ENCODE measurements around the gene ATMIN.
A peak's percentile ranks its signal among the peaks of the same experiment; 100 is the strongest.

ATMIN gene

GRCh38 chr16:81005610-81006161, 30.0 kb upstream of the ATMIN start:
- no peak for ATAC-seq (ENCODE audit: low read depth)
- Histone ChIP-seq H3K9me3 (ENCODE audit: severe bottlenecking) (no peaks in the 10 kb centered on the region), H3K27ac (ENCODE audit: poor library complexity, severe bottlenecking) (peak overlapping the region; percentile 74), H3K4me3 (ENCODE audit: severe bottlenecking) (peak overlapping the region; percentile 84), H3K4me1 (ENCODE audit: insufficient read depth, poor library complexity, severe bottlenecking) (peaks cover 15% of the 10 kb centered on the region), H3K27me3 (ENCODE audit: insufficient read depth, poor library complexity, severe bottlenecking) (no peaks in the 10 kb centered on the region), H3K36me3 (ENCODE audit: low read depth) (peaks cover 16% of the 10 kb centered on the region)
- TF ChIP-seq, protein P1, sequence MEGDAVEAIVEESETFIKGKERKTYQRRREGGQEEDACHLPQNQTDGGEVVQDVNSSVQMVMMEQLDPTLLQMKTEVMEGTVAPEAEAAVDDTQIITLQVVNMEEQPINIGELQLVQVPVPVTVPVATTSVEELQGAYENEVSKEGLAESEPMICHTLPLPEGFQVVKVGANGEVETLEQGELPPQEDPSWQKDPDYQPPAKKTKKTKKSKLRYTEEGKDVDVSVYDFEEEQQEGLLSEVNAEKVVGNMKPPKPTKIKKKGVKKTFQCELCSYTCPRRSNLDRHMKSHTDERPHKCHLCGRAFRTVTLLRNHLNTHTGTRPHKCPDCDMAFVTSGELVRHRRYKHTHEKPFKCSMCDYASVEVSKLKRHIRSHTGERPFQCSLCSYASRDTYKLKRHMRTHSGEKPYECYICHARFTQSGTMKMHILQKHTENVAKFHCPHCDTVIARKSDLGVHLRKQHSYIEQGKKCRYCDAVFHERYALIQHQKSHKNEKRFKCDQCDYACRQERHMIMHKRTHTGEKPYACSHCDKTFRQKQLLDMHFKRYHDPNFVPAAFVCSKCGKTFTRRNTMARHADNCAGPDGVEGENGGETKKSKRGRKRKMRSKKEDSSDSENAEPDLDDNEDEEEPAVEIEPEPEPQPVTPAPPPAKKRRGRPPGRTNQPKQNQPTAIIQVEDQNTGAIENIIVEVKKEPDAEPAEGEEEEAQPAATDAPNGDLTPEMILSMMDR (IDR thresholded peaks at IDR 0.05; ENCODE audit: poor library complexity, severe bottlenecking): no peak
- no peak for DNase-seq (ENCODE audit: low spot score)

GRCh38 chr16:81006211-81006812, 29.3 kb upstream of the ATMIN start:
- ATAC-seq (ENCODE audit: low read depth) (peak; percentile 47), DNase-seq (ENCODE audit: low spot score) (peak; percentile 73)
- Histone ChIP-seq H3K36me3 (ENCODE audit: low read depth) (peaks cover 12% of the 10 kb centered on the region), H3K27me3 (ENCODE audit: insufficient read depth, poor library complexity, severe bottlenecking) (no peaks in the 10 kb centered on the region), H3K27ac (ENCODE audit: poor library complexity, severe bottlenecking) (peak overlapping the region; percentile 74), H3K4me3 (ENCODE audit: severe bottlenecking) (peak overlapping the region; percentile 84), H3K4me1 (ENCODE audit: insufficient read depth, poor library complexity, severe bottlenecking) (peaks cover 15% of the 10 kb centered on the region), H3K9me3 (ENCODE audit: severe bottlenecking) (no peaks in the 10 kb centered on the region)
- TF ChIP-seq, protein P1 (IDR thresholded peaks at IDR 0.05; ENCODE audit: poor library complexity, severe bottlenecking): no peak

- H3K36me3 ChIP-seq (ENCODE audit: low read depth): peaks cover 19% of the 10 kb centered on the region
- peak; percentile 89 for ATAC-seq (ENCODE audit: low read depth)
Measured at GRCh38 chr16:81006813-81007695, 28.6 kb upstream of the ATMIN start, which contains the start of the genes CENPN and CMC2. Gene CENPN, plus strand, starts transcription at chr16:81007214. Its CDS starts 4,726 bp downstream, at chr16:81011940. Gene CMC2, minus strand, starts transcription at chr16:81006885. Its CDS starts 9,491 bp downstream, at chr16:80997394.

DNA sequence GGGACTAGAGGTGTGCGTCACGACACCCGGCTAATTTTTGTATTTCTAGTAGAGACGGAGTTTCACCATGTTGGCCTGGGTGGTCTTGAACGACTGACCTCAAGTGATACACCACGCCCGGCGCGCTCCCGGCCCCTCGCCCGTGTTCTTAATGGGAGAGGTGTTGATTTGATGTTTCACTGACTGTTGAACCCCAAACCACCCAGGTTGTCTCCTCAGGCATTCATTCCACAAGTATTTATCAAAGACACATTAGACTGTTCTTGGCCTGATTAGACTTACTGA, 27.2 kb upstream of the ATMIN start:
- Histone ChIP-seq H3K27ac (ENCODE audit: poor library complexity, severe bottlenecking) (no peak overlapping the region), H3K4me1 (ENCODE audit: insufficient read depth, poor library complexity, severe bottlenecking) (peaks cover 14% of the 10 kb centered on the region), H3K27me3 (ENCODE audit: insufficient read depth, poor library complexity, severe bottlenecking) (no peaks in the 10 kb centered on the region), H3K4me3 (ENCODE audit: severe bottlenecking) (peak overlapping the region; percentile 84), H3K9me3 (ENCODE audit: severe bottlenecking) (no peaks in the 10 kb centered on the region), H3K36me3 (ENCODE audit: low read depth) (peaks cover 33% of the 10 kb centered on the region)
- DNase-seq (ENCODE audit: low spot score) (no peak), ATAC-seq (ENCODE audit: low read depth) (no peak)
- TF ChIP-seq, protein P1 (IDR thresholded peaks at IDR 0.05; ENCODE audit: poor library complexity, severe bottlenecking): no peak

More at GRCh38 chr16:81006813-81007695, 28.6 kb upstream of the ATMIN start, which contains the start of the genes CENPN and CMC2:
- DNase-seq (ENCODE audit: low spot score): peak; percentile 99
- Histone ChIP-seq H3K4me3 (ENCODE audit: severe bottlenecking) (peak within 1 kb of the TSS; percentile 84), H3K27ac (ENCODE audit: poor library complexity, severe bottlenecking) (peak within 1 kb of the TSS; percentile 74), H3K4me1 (ENCODE audit: insufficient read depth, poor library complexity, severe bottlenecking) (peaks cover 15% of the 10 kb centered on the region), H3K9me3 (ENCODE audit: severe bottlenecking) (no peaks in the 10 kb centered on the region), H3K27me3 (ENCODE audit: insufficient read depth, poor library complexity, severe bottlenecking) (no peaks in the 10 kb centered on the region)
- TF ChIP-seq, protein P1 (IDR thresholded peaks at IDR 0.05; ENCODE audit: poor library complexity, severe bottlenecking): no peak

Data from RWPE2 (cell line).